Esophagus muscularis mucosa (tissue), 3 donors: ENCODE results near the gene ZNF324B.

Experiments
- POLR2A ChIP-seq: fragments of 450-650 bp; IDR thresholded peaks from one replicate; pipeline ENCODE4 v1.6.1; 2017; ENCODE audit warnings: antibody characterized with exemption, moderate library complexity, mild to moderate bottlenecking, low read depth
- POLR2AphosphoS5 ChIP-seq, 2 donors: sonication (generic); formaldehyde crosslinking; IDR thresholded peaks; one replicate each; pipeline ENCODE4 v1.6.1; 2017; ENCODE audit warnings: antibody characterized with exemption in 2 of 2
- TF ChIP-seq, protein P1 (sequence below), 3 experiments: fragments of 200-600 bp in 2 of 3; fragments of 450-650 bp in 1 of 3; sonication (generic) in 2 of 3; IDR thresholded peaks; one replicate each; pipeline ENCODE4 v1.5.1; 2017 to 2019; ENCODE audit warnings: antibody characterized with exemption in 3 of 3, mild to moderate bottlenecking in 2 of 3, moderate library complexity in 1 of 3

DNA sequence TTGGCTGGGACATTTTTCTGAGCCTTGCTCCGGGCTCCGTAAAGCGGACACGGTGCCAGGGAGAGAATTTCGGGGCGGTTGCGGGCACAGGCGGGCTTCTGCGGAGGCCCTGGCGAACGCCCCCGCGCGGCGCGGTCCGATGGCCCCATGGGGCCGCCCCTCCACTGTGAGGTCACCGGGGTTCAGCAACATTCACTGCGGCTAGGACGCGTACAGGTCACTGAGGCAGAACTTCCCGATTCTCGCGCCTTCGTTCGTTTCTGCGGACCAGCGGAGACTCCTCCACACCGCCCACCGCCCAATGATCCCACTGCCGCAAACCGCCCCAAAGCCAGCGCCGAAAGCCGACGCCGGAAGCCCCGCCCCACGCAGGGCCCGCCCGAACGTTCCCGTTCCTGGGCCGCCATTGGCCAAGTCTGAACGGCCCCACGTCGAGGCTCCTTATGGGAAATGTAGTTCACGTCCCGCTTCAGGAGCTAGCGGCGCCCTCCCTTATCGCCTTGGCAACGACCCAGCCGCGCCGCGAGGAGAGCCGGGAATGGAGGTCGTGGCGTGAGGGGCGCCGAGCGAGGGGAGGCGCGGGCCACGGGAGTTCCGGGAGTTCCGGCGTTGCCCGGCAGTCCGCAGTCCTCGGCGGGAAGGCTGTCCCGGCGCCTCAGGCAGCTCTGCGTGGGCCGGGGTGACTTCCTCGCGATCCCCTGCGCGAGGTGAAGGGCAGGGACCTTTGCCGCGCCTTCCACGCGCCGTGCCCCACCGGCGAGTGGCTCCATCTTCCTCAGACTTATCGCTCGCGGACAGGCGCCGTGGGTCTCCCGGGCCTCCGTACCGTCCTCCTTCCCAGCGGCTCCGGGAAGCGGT lies 43.0 kb upstream of the ZNF324B start, which contains the start of gene ZNF584:
- TF ChIP-seq, protein P1, sequence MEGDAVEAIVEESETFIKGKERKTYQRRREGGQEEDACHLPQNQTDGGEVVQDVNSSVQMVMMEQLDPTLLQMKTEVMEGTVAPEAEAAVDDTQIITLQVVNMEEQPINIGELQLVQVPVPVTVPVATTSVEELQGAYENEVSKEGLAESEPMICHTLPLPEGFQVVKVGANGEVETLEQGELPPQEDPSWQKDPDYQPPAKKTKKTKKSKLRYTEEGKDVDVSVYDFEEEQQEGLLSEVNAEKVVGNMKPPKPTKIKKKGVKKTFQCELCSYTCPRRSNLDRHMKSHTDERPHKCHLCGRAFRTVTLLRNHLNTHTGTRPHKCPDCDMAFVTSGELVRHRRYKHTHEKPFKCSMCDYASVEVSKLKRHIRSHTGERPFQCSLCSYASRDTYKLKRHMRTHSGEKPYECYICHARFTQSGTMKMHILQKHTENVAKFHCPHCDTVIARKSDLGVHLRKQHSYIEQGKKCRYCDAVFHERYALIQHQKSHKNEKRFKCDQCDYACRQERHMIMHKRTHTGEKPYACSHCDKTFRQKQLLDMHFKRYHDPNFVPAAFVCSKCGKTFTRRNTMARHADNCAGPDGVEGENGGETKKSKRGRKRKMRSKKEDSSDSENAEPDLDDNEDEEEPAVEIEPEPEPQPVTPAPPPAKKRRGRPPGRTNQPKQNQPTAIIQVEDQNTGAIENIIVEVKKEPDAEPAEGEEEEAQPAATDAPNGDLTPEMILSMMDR (IDR thresholded peaks at IDR 0.05), result no peak
- peak; percentile 91 for TF ChIP-seq POLR2AphosphoS5 (IDR thresholded peaks at IDR 0.05)
- TF ChIP-seq POLR2A, result peak; percentile 66
